SK-N-SH (cell line): ENCODE measurements around the gene DBP. TPM values are rescaled to one million over a fixed set of nuclear protein-coding genes. Genes with fewer than 3 reads are reported as not detected.

Experiments used
- CTCF ChIA-PET: fragments of 300-600, 350-600 bp; formaldehyde crosslinking; extraction: SDS; loops from one replicate; lab custom pipeline; 2021; lab: Yijun Ruan, JAX
- POLR2A ChIA-PET: fragments of 350-600 bp; sonication (Branson Sonifier 250); formaldehyde crosslinking; extraction: SDS; loops from one replicate; lab custom pipeline; 2020; ENCODE audit warnings: antibody characterized with exemption, inconsistent platforms; lab: Yijun Ruan, JAX
- DNase-seq: peaks from one replicate; pipeline ENCODE4 v3.0.0; 2012
- H2AFZ ChIP-seq: fragments of 200-600 bp; sonication (generic); 2 replicates; pipeline ENCODE4 v1.8.1; 2016; ENCODE audit warnings: antibody characterized with exemption, mild to moderate bottlenecking, low read depth
- H3F3A ChIP-seq: fragments of 200-600 bp; sonication (generic); replicated peaks from 2 replicates; pipeline ENCODE3; 2016; ENCODE audit warnings: antibody characterized with exemption, mild to moderate bottlenecking; ENCODE audit not compliant: insufficient read depth
- H3K27ac ChIP-seq, 2 experiments: fragments of 200-500 bp in 1 of 2; fragments of 200-600 bp in 1 of 2; sonication (Bioruptor generic) in 1 of 2; sonication (generic), shearing (Covaris generic) in 1 of 2; 2 replicates each; pipeline versions ENCODE4 v1.5.1 to v1.6.1; 2014 to 2016; ENCODE audit warnings: low read depth in 2 of 2, inconsistent platforms in 1 of 2, low read length in 1 of 2, mild to moderate bottlenecking in 1 of 2, mixed read lengths in 1 of 2
- H3K27me3 ChIP-seq: fragments of 200-600 bp; sonication (generic), shearing (Covaris generic); 2 replicates; pipeline ENCODE4 v1.6.1; 2016; ENCODE audit warnings: mixed run types; ENCODE audit not compliant: insufficient read depth
- H3K36me3 ChIP-seq, 2 experiments: fragments of 200-500 bp in 1 of 2; fragments of 200-600 bp in 1 of 2; sonication (Bioruptor generic) in 1 of 2; sonication (generic) in 1 of 2; replicated peaks in 1 of 2; 2 replicates each; pipeline versions ENCODE3 to v1.5.1; 2014 to 2016; ENCODE audit warnings: low read length in 1 of 2, mild to moderate bottlenecking in 1 of 2; ENCODE audit not compliant: insufficient read depth in 2 of 2, control insufficient read depth in 1 of 2
- H3K4me1 ChIP-seq, 2 experiments: fragments of 200-500 bp in 1 of 2; fragments of 200-600 bp in 1 of 2; sonication (Bioruptor generic) in 1 of 2; sonication (generic), shearing (Covaris generic) in 1 of 2; 2 replicates each; pipeline versions ENCODE4 v1.5.1 to v1.6.1; 2014 to 2016; ENCODE audit warnings: low read depth in 1 of 2, low read length in 1 of 2, mixed run types in 1 of 2; ENCODE audit not compliant: insufficient read depth in 2 of 2, control insufficient read depth in 1 of 2
- H3K4me2 ChIP-seq: fragments of 200-600 bp; sonication (generic), shearing (Covaris generic); 2 replicates; pipeline ENCODE4 v1.6.1; 2017; ENCODE audit warnings: mixed run types
- H3K4me3 ChIP-seq, 2 experiments: fragments of 200-500 bp in 1 of 2; fragments of 200-600 bp in 1 of 2; sonication (Bioruptor generic) in 1 of 2; sonication (generic), shearing (Covaris generic) in 1 of 2; 2 replicates each; pipeline versions ENCODE4 v1.5.1 to v1.8.1; 2014 to 2016; ENCODE audit warnings: low read depth in 2 of 2, inconsistent platforms in 1 of 2, low read length in 1 of 2, mild to moderate bottlenecking in 1 of 2, mixed read lengths in 1 of 2, moderate library complexity in 1 of 2
- H3K79me2 ChIP-seq: fragments of 200-600 bp; sonication (generic); 2 replicates; pipeline ENCODE4 v1.8.1; 2017; ENCODE audit warnings: mild to moderate bottlenecking; ENCODE audit not compliant: insufficient read depth
- H3K9ac ChIP-seq: fragments of 200-600 bp; sonication (generic); 2 replicates; pipeline ENCODE4 v1.6.1; 2017; ENCODE audit warnings: mixed run types
- H3K9me2 ChIP-seq: fragments of 200-600 bp; sonication (generic); 2 replicates; pipeline ENCODE4 v1.6.1; 2017; ENCODE audit warnings: mixed run types
- H3K9me3 ChIP-seq: fragments of 200-600 bp; sonication (generic); 2 replicates; pipeline ENCODE4 v1.6.1; 2017; ENCODE audit warnings: mixed run types, mild to moderate bottlenecking, moderate library complexity
- H4K20me1 ChIP-seq: fragments of 200-600 bp; sonication (generic); 2 replicates; pipeline ENCODE4 v1.6.1; 2017; ENCODE audit warnings: mild to moderate bottlenecking, mixed run types; ENCODE audit not compliant: insufficient read depth
- FOXM1 ChIP-seq: IDR thresholded peaks from 2 replicates; pipeline ENCODE4 v1.4.0; 2012; ENCODE audit warnings: low read depth, mild to moderate bottlenecking
- GABPA ChIP-seq: IDR thresholded peaks from 2 replicates; pipeline ENCODE4 v1.4.0; 2012; ENCODE audit warnings: low read depth, mild to moderate bottlenecking
- GATA2 ChIP-seq: sonication (generic); formaldehyde crosslinking; IDR thresholded peaks from 2 replicates; pipeline ENCODE4 v1.5.0; 2020; ENCODE audit warnings: mild to moderate bottlenecking, missing genetic modification reagents
- IRF3 ChIP-seq: fragments of 150-350 bp; IDR thresholded peaks from 2 replicates; pipeline ENCODE4 v1.6.1; 2016; ENCODE audit warnings: mild to moderate bottlenecking, low read depth, low read length
- JUND ChIP-seq: IDR thresholded peaks from 2 replicates; pipeline ENCODE4 v1.4.0; 2012
- MXI1 ChIP-seq: IDR thresholded peaks from 2 replicates; pipeline ENCODE4 v1.6.1; 2012; ENCODE audit warnings: mild to moderate bottlenecking, low read depth, low read length, improper control_type of control experiment
- NFIC ChIP-seq: IDR thresholded peaks from 2 replicates; pipeline ENCODE4 v1.4.0; 2012; ENCODE audit warnings: borderline replicate concordance
- SIN3A ChIP-seq: IDR thresholded peaks from 2 replicates; pipeline ENCODE4 v1.6.1; 2012; ENCODE audit warnings: low read depth, mild to moderate bottlenecking, low read length, moderate library complexity, borderline replicate concordance
- TEAD4 ChIP-seq: IDR thresholded peaks from 2 replicates; pipeline ENCODE4 v1.4.0; 2012; ENCODE audit warnings: mild to moderate bottlenecking, borderline replicate concordance; ENCODE audit not compliant: insufficient read depth
- YY1 ChIP-seq: IDR thresholded peaks from 2 replicates; pipeline ENCODE4 v1.4.0; 2012; ENCODE audit warnings: low read depth, mild to moderate bottlenecking
- ZBTB33 ChIP-seq: IDR thresholded peaks from 2 replicates; pipeline ENCODE4 v1.4.0; 2012; ENCODE audit warnings: low read depth, borderline replicate concordance
- WGBS: methylation state at CpG from one replicate; pipeline ENCODE4 v1.1.6; 2017; ENCODE audit warnings: low lambda C conversion rate; 5-methylcytosine and 5-hydroxymethylcytosine counted together
- polyA plus RNA-seq, 3 experiments: library from polyadenylated mRNA; depleted of rRNA; stranded (reverse); fragments of >200 nt; gene quantifications; 2 replicates each; pipeline ENCODE4 v1.2.3, GENCODE V29; 2012
- TF ChIP-seq, protein P1 (sequence below): IDR thresholded peaks from 2 replicates; pipeline ENCODE4 v1.4.0; 2012; ENCODE audit warnings: low read depth

The DBP gene
- polyA plus RNA-seq, 1 of the 3 experiments (the other 2 are of a cell fraction) = 12.6 TPM

- no peak for TF ChIP-seq IRF3
- TF ChIP-seq YY1 = no peak
- peak; percentile 19; the same call in 1 of the 2 replicates for TF ChIP-seq ZBTB33
- no peak for TF ChIP-seq NFIC
- peak; percentile 42; the same call in 1 of the 2 replicates for TF ChIP-seq MXI1
- TF ChIP-seq SIN3A = no peak
Observed at GRCh38 chr19:48613852-48614435, 23.2 kb downstream of the DBP start (continued).

- ChIA-PET CTCF (interaction anchor here (0.6 to 8.0 kb wide), 6 partner anchors 12 to 343 kb away, joined by 3 to 72 read pairs (median 3); no protein-coding TSS in a partner anchor), POLR2A (interaction anchor here (0.6 to 1.9 kb wide), 7 partner anchors 11 to 388 kb away, joined by 3 to 5 read pairs (median 4); no protein-coding TSS in a partner anchor)
- Histone ChIP-seq H3K79me2 (peaks cover 23% of the 10 kb centered on the region), H3K4me3 (no peak overlapping the region), H3K9ac (no peak overlapping the region), H3K27me3 (no peaks in the 10 kb centered on the region), H3K36me3 (peaks cover 28 to 33% of the 10 kb centered on the region in 2 experiments), H3K4me2 (no peak overlapping the region), H3K9me2 (no peaks in the 10 kb centered on the region), H3K4me1 (peaks cover 11 to 34% of the 10 kb centered on the region in 2 experiments; a peak in 3 of 4 replicates), H4K20me1 (peaks cover 35% of the 10 kb centered on the region), H3F3A (peaks cover 36% of the 10 kb centered on the region), H3K9me3 (no peaks in the 10 kb centered on the region), H3K27ac (peak overlapping the region in 1 of 2 experiments; percentile 40; a peak in 2 of 4 replicates), H2AFZ (no peak overlapping the region)
- DNase-seq = no peak
- 76% methylated on average over 18 of the region's 39 CpGs for WGBS
- TF ChIP-seq ZBTB33 (no peak), YY1 (no peak), JUND (no peak), GATA2 (no peak), TEAD4 (no peak), GABPA (no peak), IRF3 (no peak), FOXM1 (no peak)
- TF ChIP-seq, protein P1, sequence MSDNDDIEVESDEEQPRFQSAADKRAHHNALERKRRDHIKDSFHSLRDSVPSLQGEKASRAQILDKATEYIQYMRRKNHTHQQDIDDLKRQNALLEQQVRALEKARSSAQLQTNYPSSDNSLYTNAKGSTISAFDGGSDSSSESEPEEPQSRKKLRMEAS = no peak
Observed at GRCh38 chr19:48613024-48613851, 23.9 kb downstream of the DBP start.
